ENCODE data around the gene SLC25A38.

- TF ChIP-seq CTCF (IDR thresholded peaks at IDR 0.05; ENCODE audit: low read depth, low read length) (no peak), EZH2phosphoT487 (IDR thresholded peaks at IDR 0.05; ENCODE audit: low read depth) (no peak)
These were observed 49.0 kb upstream of the SLC25A38 start for GRCh38 chr3:39334205-39334604.

Data from OCI-LY3 (cell line).